Brain microvascular endothelial cell (primary cell): ENCODE results near the gene SQSTM1.

Experiments
- DNase-seq: peaks from one replicate; pipeline ENCODE4 v3.0.0-alpha.2; 2020
- H3K27ac ChIP-seq: fragments of 250-450 bp; sonication (Bioruptor Pico); 2 replicates; pipeline ENCODE4 v1.5.1; 2020; ENCODE audit warnings: mild to moderate bottlenecking, moderate library complexity
- H3K27me3 ChIP-seq: fragments of 250-450 bp; sonication (Bioruptor Pico); replicated peaks from 2 replicates; pipeline ENCODE4 v1.5.1; 2020; ENCODE audit warnings: mild to moderate bottlenecking
- H3K36me3 ChIP-seq: fragments of 250-450 bp; sonication (Bioruptor Pico); replicated peaks from 2 replicates; pipeline ENCODE4 v1.5.1; 2020; ENCODE audit warnings: mild to moderate bottlenecking
- H3K4me3 ChIP-seq: 2 replicates; pipeline ENCODE4 v1.5.1; 2011; ENCODE audit warnings: low read depth, mild to moderate bottlenecking, control low read depth, low read length, moderate library complexity
- CTCF ChIP-seq: IDR thresholded peaks from 2 replicates; pipeline ENCODE4 v1.5.1; 2011; ENCODE audit warnings: low read depth, mild to moderate bottlenecking, moderate library complexity, low read length, control low read depth, inconsistent platforms; ENCODE audit errors: missing control alignments
- in situ Hi-C: cut with HindIII; loops from 2 replicates; pipeline ENCODE4 v1.10.0; 2017; ENCODE audit warnings: low sequenced_read_pairs, low pct_ligation_motif_present

Gene SQSTM1

DNA sequence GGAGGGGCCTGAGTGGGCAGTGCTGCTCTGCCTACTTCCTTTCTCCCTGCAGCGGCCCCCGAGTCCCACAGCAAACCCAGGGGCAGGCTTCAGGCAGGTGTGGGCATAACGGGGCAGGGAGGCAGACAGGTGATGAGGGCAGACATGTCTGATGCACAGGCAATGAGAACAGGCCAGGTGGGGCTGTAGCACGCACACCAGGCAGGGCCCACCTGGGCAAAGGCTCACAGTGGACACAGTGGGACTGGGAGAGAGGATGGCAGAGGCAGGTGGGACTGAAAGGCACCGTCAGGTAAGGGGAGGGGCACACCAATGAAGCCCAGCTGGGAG is 21.1 kb upstream of the SQSTM1 start:
- Histone ChIP-seq H3K4me3 (no peak overlapping the region), H3K27ac (no peak overlapping the region)
- no peak for TF ChIP-seq CTCF

DNA sequence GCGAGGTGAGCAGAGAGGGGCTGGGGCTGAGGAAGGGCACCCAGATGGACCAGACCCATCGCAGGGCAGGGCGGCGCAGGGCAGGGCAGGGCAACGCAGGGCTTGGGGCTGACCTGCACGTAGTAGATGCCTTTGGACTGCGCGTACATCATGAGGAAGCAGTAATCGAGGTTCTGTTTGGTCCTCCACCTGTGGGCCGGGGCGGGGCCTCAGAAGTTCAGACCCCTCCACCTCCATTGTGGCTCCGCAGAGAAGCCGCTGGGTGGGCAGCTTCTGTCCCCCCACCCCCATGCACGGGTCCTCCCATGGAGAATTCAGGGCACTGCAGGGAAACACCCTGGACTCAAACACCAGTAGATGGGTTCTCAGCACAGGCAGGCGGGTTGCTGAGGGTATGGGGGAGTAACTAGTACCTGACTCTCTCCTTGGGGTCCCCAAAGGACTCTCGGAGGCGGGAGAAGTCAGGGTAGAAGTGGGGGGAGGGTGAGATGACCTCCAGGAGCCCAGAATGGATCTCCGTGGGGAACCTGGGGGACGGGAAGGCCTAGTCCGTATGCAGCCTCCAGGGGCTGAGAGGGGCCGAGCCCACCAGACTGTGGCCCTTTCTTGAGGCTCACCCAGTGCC is 20.5 kb upstream of the SQSTM1 start:
- no peak overlapping the region for H3K27ac ChIP-seq
- no peaks in the 10 kb centered on the region for H3K27me3 ChIP-seq
- DNase-seq, result no peak
- H3K36me3 ChIP-seq, result peaks cover 48% of the 10 kb centered on the region
- in situ Hi-C loops, result no loop called here
- TF ChIP-seq CTCF, result no peak
- H3K4me3 ChIP-seq, result no peak overlapping the region

More for the DNA sequence above, 21.1 kb upstream of the SQSTM1 start:
- no peak for DNase-seq
- Histone ChIP-seq H3K27me3 (no peaks in the 10 kb centered on the region), H3K36me3 (peaks cover 48% of the 10 kb centered on the region)
- in situ Hi-C loops, result no loop called here

- Histone ChIP-seq H3K4me3 (no peak overlapping the region), H3K36me3 (peaks cover 48% of the 10 kb centered on the region), H3K27me3 (no peaks in the 10 kb centered on the region), H3K27ac (no peak overlapping the region)
- TF ChIP-seq CTCF, result no peak
- DNase-seq, result no peak
- in situ Hi-C loops, result no loop called here
Observed at GRCh38 chr5:179800696-179801201, 20.0 kb upstream of the SQSTM1 start.

GRCh38 chr5:179801304-179802206 is 19.1 kb upstream of the SQSTM1 start:
- in situ Hi-C loops, result no loop called here
- peak; percentile 34 for DNase-seq
- H3K36me3 ChIP-seq, result peaks cover 48% of the 10 kb centered on the region
- H3K27me3 ChIP-seq, result no peaks in the 10 kb centered on the region
- TF ChIP-seq CTCF, result peak; percentile 83
- H3K27ac ChIP-seq, result no peak overlapping the region
- H3K4me3 ChIP-seq, result no peak overlapping the region

DNA sequence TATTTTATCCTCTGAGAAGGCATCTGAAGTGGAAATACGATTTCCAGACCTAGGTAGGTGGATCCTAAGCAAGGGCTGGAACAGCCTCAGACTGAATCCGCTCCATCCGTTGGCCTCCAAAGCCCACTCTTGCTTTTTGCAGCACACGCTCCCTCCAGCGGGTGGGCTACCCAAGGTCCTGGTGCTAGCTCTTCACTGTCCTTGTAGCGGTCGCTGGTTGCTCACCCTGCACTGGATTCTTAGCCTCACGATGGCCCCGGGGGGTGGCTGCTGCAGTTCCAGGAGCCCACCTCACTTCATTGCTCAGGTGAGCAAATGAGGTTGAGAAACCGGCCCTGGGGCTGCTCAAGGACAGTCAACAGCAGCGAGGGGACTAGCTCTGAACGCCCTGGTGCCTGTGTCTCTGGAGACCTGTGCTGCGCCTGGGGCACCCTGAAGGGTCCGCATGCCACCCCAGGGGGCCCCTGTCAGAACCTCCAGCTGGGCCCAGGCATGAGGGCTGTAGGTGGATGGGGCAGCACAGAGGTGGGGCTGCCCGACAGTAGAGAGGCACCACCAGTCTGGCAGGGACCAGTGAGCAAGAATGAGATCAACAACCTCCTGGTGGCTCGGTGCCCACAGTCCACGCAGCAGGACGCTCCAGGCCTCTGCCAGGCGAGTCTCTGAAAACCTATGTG is 18.4 kb upstream of the SQSTM1 start:
- Histone ChIP-seq H3K36me3 (peaks cover 42% of the 10 kb centered on the region), H3K27me3 (no peaks in the 10 kb centered on the region), H3K4me3 (no peak overlapping the region), H3K27ac (no peak overlapping the region)
- no peak for TF ChIP-seq CTCF
- in situ Hi-C loops, result no loop called here
- no peak for DNase-seq
